Activated naive CD4-positive, alpha-beta T cell treated with anti-CD3 and anti-CD28 coated beads, Interleukin-2, amount 50 U/mL, for 16 hours (primary cell): ENCODE results near the gene MYO15A.
A peak's percentile ranks its signal among the peaks of the same experiment; 100 is the strongest.

Experiments used
- DNase-seq: peaks from one replicate; pipeline ENCODE4 v3.0.0-alpha.2; 2020

The MYO15A gene

DNA sequence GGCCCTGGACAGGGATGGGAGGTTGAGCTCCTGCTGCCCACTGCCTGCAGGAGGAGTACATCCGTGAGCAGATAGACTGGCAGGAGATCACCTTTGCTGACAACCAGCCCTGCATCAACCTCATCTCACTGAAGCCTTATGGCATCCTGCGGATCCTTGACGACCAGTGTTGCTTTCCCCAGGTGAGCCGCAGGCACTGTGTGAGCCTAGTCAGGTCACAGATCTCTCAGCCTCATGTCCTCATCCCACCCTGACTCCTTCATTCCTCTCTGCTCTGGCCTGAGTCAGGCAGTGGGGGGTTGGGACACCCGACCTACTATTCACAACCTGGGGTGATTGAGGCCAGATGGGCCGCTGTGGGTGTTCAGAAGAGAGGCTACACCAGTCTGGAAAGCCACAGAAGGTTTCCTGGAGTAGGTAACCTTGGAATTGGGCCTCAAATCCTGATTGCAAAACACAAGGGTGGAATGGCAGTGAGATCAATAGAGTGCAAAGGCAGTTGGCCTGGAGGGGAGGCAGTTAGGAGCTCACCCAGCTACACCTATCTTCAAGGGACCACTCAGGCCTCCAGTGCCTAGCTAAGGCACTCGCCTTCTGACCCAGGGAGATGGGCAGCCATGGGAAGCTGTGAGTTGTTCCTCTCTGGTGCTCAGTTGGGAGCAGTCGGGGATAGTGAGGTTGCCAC, 29.7 kb downstream of the MYO15A start:
- no peak for DNase-seq

- no peak for DNase-seq
Measured at GRCh38 chr17:18139092-18139491, 30.5 kb downstream of the MYO15A start.

GRCh38 chr17:18139498-18139897, 30.9 kb downstream of the MYO15A start:
- no peak for DNase-seq

DNA sequence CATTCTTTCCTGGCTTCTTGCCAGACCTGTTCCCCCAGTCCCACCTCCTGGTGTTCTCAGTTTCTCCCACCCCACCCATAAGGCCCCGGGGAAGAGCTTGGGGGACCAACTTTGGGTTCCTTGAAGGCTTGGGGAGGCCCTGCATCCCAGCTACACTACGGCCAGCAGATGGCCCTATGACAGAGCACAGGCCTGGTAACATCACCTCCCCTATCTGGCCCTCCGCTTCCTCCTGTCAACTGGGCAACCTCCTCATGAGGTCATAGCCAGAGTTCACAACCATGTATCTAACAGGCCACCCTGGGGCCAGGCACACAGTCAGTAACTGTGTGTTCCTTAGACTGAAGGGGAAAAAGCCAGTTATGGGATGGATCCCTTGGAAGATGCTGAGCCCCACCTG, 31.4 kb downstream of the MYO15A start:
- no peak for DNase-seq

GRCh38 chr17:18140648-18141047, 32.1 kb downstream of the MYO15A start:
- DNase-seq: no peak

DNA sequence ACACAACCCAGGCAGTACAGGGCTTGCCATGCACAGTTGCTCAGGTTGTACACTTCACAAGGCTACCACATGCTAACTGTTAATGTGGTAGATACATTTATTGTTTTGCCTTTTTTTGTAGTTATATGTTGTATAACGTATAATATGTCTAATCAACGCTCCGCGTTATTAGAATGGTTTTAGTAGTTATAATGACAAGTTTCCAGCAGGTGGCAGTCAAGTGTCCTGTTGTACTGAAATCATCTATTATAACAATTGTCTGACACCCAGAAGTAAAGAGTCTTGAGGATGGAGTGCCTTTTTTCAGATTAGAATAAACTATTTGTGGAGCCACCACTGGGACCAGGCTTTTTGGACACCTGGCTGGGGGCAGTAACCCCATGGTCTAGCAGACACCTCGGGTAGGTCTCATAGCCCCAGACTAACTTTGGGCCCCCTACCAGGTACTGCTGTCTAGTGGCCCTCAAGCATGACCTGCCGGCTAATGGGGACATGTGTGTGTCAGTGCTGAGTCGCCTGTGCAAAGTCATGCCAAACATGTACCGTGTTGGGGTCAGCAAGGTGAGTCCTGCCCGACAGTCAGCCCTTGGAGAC, 32.8 kb downstream of the MYO15A start:
- peak; percentile 25 for DNase-seq

DNA sequence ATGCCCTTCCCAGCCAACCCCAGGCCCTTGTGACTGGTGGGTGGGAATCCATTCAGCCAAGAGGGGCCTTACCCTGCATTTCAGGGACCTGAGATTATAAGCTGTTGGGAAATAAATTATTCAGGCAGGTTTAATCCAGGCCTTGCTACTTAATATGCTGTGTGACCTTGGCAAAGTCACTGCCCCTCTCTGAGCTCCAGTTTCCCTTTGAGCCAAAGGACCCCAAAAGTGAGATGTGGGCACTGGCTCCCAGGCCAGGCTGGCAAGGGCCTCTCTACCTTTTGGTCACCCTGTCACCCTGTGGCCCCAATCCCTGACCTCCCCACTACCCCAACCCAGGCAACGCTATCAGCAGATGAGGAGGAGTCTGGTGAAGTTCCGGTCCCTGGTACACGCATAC, 33.9 kb downstream of the MYO15A start:
- no peak for DNase-seq

GRCh38 chr17:18143044-18143936, 34.7 kb downstream of the MYO15A start:
- no peak for DNase-seq

DNA sequence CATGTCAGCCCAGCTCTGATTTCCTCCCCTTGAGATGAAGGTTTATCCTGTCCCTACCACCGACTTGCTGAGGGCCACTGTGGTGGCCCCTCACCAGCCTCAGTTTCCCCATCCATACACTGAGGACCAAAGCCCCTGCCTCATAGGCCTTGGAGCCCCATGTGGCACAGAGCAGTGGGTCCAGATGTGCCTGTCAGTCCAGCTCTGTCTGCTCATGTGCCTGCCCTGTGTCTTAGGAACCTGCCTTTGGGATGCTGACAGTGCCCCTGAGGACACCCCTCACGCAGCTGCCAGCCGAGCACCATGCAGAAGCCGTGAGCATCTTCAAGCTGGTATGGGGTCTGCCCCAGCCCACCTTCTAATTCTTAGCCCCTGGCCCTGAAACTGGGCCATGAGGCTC, 35.7 kb downstream of the MYO15A start:
- DNase-seq: no peak

GRCh38 chr17:18144855-18145254, 36.3 kb downstream of the MYO15A start:
- DNase-seq: no peak

DNA sequence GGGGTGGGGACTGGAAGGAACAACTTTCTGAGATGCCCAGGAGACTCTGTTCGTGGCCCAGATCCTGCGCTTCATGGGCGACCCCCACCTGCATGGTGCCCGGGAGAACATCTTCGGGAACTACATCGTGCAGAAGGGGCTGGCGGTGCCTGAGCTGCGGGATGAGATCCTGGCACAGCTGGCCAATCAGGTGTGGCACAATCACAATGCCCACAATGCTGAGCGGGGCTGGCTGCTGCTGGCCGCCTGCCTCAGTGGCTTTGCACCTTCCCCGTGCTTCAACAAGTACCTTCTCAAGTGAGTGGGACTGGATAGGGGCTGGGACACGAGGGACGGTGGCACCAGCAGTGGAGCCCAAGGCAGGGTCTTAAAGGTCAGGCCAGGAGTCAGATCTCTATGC, 37.3 kb downstream of the MYO15A start:
- DNase-seq: no peak

DNA sequence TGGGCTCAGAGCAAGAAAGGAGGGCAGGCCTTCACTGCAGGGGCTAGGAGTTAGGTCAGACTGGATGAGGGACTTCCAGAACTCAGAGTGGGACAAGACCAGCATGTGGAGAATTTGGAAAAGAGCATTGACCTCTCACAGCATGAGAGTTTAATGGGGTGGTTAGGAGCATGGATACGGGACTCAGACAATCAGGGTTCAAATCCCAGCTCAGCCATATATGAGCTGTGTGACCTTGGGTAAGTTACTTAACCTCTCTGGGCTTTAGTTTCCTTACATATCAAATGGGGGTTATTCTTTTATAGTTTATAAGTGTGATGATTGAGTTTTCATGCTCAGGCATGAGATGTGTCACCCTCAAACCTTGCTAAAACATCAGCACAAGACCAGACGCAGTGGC, 37.7 kb downstream of the MYO15A start:
- DNase-seq: no peak

DNA sequence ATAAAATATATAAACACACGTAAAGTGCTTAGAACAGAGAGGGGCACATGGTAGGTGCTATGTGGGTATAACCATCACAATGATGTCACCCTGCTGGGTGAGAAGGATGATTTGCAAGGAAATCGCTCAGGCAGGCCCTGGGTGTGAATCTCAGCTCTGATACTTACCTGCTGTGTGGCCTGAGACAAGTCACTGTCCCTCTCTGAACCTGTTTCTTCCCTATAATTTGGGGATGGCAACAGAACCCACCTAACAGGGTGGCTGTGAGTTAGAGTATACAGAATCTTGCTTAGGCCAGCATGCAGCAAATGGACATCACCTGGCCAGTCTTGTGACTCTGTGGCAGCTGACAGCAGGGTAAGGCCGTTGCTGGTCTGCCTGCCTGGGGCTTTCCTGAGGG, 38.4 kb downstream of the MYO15A start:
- no peak for DNase-seq

- no peak for DNase-seq
Measured at GRCh38 chr17:18148586-18148985, 40.0 kb downstream of the MYO15A start.

DNA sequence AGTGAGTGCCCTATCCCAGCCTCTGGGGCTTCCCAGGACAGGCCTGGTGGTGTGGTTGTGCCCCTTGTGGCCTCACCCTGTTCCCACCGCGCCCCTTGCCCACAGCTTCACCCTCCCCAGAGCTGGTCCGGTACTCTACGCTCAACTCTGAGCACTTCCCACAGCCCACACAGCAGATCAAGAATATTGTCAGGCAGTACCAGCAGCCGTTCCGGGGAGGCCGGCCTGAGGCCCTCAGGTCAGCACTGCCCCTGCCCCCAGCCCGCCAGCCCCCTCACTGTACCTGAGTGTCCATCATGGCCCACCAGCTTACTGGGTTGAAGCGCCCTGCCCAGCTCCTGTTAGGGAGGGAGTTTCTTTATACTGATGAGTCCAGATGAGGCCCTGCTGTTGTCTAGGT, 42.7 kb downstream of the MYO15A start:
- DNase-seq: no peak

GRCh38 chr17:18155179-18155578, 46.6 kb downstream of the MYO15A start:
- no peak for DNase-seq

GRCh38 chr17:18156171-18156975, 47.8 kb downstream of the MYO15A start:
- no peak for DNase-seq

DNA sequence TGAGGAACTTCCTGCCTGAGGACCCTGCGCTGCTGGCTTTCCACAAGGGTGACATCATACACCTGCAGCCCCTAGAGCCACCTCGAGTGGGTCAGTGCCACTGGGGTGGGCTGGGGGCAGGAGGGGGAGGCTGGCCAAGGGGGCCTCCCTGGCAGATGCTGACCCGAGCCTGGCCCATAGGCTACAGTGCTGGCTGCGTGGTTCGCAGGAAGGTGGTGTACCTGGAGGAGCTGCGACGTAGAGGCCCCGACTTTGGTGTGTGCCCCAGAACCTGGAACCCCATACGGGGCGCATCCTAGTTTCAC, 48.4 kb downstream of the MYO15A start:
- no peak for DNase-seq

DNA sequence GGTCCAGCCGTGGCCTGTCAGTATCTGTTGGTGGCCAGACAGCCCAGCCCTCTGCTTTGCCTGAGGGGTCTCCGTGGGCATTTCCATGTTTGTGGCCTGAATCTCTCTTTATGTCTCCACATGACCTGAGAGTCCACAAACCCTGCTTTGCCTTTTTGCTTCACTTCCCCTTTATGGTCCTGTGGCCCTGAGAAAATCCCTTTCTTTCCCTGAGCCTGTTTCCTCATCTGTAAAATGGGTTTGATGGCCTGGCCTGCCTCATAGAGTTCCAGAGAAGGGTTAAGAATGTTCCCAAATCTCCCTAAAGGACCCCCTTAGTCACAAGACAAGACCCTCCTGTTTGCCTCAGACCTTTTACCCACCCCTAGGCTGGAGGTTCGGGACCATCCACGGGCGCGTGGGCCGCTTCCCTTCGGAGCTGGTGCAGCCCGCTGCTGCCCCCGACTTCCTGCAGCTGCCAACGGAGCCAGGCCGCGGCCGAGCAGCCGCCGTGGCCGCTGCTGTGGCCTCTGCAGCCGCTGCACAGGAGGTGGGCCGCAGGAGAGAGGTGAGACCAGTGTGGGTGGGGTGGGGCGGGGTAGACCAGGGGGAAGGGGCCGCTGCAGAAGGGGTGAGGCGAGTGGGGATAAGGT, 48.9 kb downstream of the MYO15A start:
- no peak for DNase-seq

DNA sequence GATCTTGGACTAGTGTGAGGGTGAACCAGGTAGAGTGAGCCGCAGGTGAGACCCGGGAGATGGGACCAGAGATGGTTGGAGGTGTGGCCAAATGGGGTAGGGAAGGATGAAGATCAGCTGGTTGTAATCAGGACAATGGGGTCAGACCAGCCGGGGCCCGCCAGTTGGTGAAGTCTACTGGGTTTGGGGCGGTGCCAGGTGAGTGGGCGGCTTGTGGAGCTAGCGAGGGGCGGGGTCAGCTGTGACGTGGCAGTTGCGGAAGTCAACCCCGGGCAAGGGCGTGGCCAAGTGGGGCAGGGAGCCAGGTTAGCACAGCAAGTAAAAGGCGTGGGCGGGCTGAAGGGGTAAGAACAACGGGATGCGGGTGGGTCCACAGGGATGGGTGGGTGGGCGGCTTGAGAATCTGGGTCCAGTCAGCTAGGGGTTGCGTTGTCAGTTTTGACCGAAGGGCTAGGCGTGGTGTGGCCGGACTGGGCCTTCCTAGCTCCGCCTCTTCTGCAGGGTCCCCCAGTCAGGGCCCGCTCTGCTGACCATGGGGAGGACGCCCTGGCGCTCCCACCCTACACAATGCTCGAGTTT, 49.6 kb downstream of the MYO15A start:
- DNase-seq: peak; percentile 93

DNA sequence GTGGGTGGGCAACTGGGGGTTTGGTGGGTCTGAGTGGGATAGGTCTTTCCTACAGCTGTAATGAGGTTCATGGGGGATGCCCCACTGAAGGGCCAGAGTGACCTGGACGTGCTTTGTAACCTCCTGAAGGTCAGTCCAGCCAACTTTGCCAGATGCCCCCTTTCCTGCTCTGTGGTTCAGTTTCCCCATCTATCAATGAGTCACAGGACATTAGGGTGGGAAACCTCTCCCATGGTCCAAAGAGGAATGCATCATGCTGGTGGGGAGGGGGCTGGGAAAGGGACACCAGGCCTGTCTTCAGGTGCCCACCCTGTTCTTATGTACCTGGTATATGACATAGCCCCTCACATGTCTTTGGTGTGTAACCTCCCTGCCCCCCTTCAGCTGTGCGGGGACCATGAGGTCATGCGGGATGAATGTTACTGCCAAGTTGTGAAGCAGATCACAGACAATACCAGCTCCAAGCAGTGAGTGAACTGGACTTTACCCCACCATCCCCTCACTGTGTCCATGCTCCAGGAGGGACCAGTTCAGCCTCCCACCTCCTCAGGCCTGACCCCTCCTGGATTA, 51.1 kb downstream of the MYO15A start:
- DNase-seq: no peak
